ENCODE measurements around the gene SCAMP5.

Gene SCAMP5

GRCh38 chr15:75070674-75071073 lies 75.3 kb downstream of the SCAMP5 start:
- H3K4me3 ChIP-seq (replicated peaks; ENCODE audit: low read depth, low read length) = no peak overlapping the region
- DNase-seq (ENCODE audit: low read depth) = no peak
- TF ChIP-seq CTCF (IDR thresholded peaks at IDR 0.05; ENCODE audit: low read length, missing control alignments) = no peak

All from fibroblast of pulmonary artery (primary cell).